Endothelial cell of umbilical vein (primary cell): ENCODE results near the gene SMCHD1. TPM values are rescaled to one million over a fixed set of nuclear protein-coding genes. Genes with fewer than 3 reads are reported as not detected.

Experiments used
- BruUV-seq: library from RNA; stranded (reverse); fragments of 400-500 nt; replicated peaks from 2 replicates; lab custom pipeline; 2021; lab: Mats Ljungman, UMichigan
- CTCF ChIA-PET: fragments of 300-600, 350-600 bp; sonication (Branson Sonifier 250); formaldehyde crosslinking; loops from one replicate; lab custom pipeline; 2021; ENCODE audit warnings: antibody characterized with exemption, inconsistent platforms; lab: Charles Lee
- POLR2A ChIA-PET: fragments of 300-600, 350-600 bp; sonication (Branson Sonifier 250); formaldehyde crosslinking; loops from one replicate; lab custom pipeline; 2021; ENCODE audit warnings: antibody characterized with exemption, inconsistent platforms; lab: Charles Lee
- DNase-seq: peaks from one replicate; pipeline ENCODE4 v3.0.0-alpha.2; 2011; ENCODE audit warnings: low read depth, low spot score
- FAIRE-seq: peaks from 2 replicates; lab custom pipeline; 2011; peaks lifted over from hg19 to GRCh38; lab: Jason Lieb, UNC
- H2AFZ ChIP-seq: 2 replicates; pipeline ENCODE4 v1.6.0; 2012; ENCODE audit warnings: low read depth, low read length, control low read depth, inconsistent platforms
- H3K27ac ChIP-seq: 2 replicates; pipeline ENCODE4 v1.5.1; 2011; ENCODE audit warnings: low read depth, mild to moderate bottlenecking, control low read depth, low read length, moderate library complexity; ENCODE audit not compliant: insufficient read depth
- H3K27me3 ChIP-seq, 2 experiments: 2 replicates each; pipeline versions ENCODE4 v1.6.0 to v1.6.1; 2011; ENCODE audit warnings: low read length in 2 of 2, mixed read lengths in 1 of 2; ENCODE audit not compliant: control insufficient read depth in 2 of 2, insufficient read depth in 2 of 2
- H3K36me3 ChIP-seq, 2 experiments: 2 replicates in 1 of 2; 3 replicates in 1 of 2; pipeline ENCODE4 v1.5.1; 2011; ENCODE audit warnings: low read length in 2 of 2, mild to moderate bottlenecking in 1 of 2, moderate library complexity in 1 of 2; ENCODE audit not compliant: control insufficient read depth in 2 of 2, insufficient read depth in 2 of 2; ENCODE audit errors: extremely low read depth in 1 of 2
- H3K4me1 ChIP-seq: 3 replicates; pipeline ENCODE4 v1.5.1; 2011; ENCODE audit warnings: mild to moderate bottlenecking, low read length; ENCODE audit not compliant: control insufficient read depth, insufficient read depth; ENCODE audit errors: extremely low read depth
- H3K4me2 ChIP-seq: 2 replicates; pipeline ENCODE4 v1.6.1; 2011; ENCODE audit warnings: low read length, control low read depth, mixed read lengths; ENCODE audit not compliant: insufficient read depth
- H3K4me3 ChIP-seq, 3 experiments: fragments of 200-600 bp in 1 of 3; sonication (generic), shearing (Covaris generic) in 1 of 3; replicated peaks in 1 of 3; 2 replicates each; pipeline ENCODE4 v1.5.1; 2011 to 2016; ENCODE audit warnings: control low read depth in 3 of 3, low read length in 3 of 3, mild to moderate bottlenecking in 2 of 3, inconsistent platforms in 1 of 3, low read depth in 1 of 3, moderate library complexity in 1 of 3; ENCODE audit not compliant: insufficient read depth in 1 of 3
- H3K79me2 ChIP-seq: 2 replicates; pipeline ENCODE4 v1.6.0; 2012; ENCODE audit warnings: low read length, inconsistent platforms; ENCODE audit not compliant: control insufficient read depth, insufficient read depth
- H3K9ac ChIP-seq: replicated peaks from 2 replicates; pipeline ENCODE3; 2011; ENCODE audit warnings: low read length, control low read depth; ENCODE audit not compliant: insufficient read depth; ENCODE audit errors: extremely low read depth
- H3K9me1 ChIP-seq: replicated peaks from 3 replicates; pipeline ENCODE4 v1.6.0; 2011; ENCODE audit warnings: mild to moderate bottlenecking, low read length; ENCODE audit not compliant: control insufficient read depth, insufficient read depth; ENCODE audit errors: extremely low read depth
- H3K9me3 ChIP-seq: replicated peaks from 2 replicates; pipeline ENCODE4 v1.5.1; 2012; ENCODE audit warnings: low read length, inconsistent platforms; ENCODE audit not compliant: control insufficient read depth, insufficient read depth
- H4K20me1 ChIP-seq: replicated peaks from 2 replicates; pipeline ENCODE3; 2011; ENCODE audit warnings: mild to moderate bottlenecking, low read length; ENCODE audit not compliant: control insufficient read depth, insufficient read depth; ENCODE audit errors: extremely low read depth
- EZH2 ChIP-seq: IDR thresholded peaks from 2 replicates; pipeline ENCODE4 v1.6.1; 2012; ENCODE audit warnings: borderline replicate concordance, low read depth, mild to moderate bottlenecking, moderate library complexity, low read length, inconsistent platforms; ENCODE audit not compliant: severe bottlenecking
- FOS ChIP-seq: IDR thresholded peaks from 2 replicates; pipeline ENCODE4 v1.6.1; 2011; ENCODE audit warnings: mild to moderate bottlenecking, low read length, moderate library complexity, borderline replicate concordance; ENCODE audit not compliant: insufficient read depth
- GATA2 ChIP-seq: IDR thresholded peaks from 2 replicates; pipeline ENCODE4 v1.7.0; 2011; ENCODE audit warnings: low read depth, mild to moderate bottlenecking, moderate library complexity, mixed read lengths, low read length; ENCODE audit not compliant: insufficient read length, insufficient read depth
- JUN ChIP-seq: IDR thresholded peaks from 2 replicates; pipeline ENCODE4 v1.6.1; 2011; ENCODE audit warnings: borderline replicate concordance, low read depth; ENCODE audit not compliant: insufficient read length, insufficient read depth
- MYC ChIP-seq: IDR thresholded peaks from one replicate; pipeline ENCODE4 v1.6.1; 2011; ENCODE audit warnings: mild to moderate bottlenecking, low read depth, low read length
- POLR2A ChIP-seq: IDR thresholded peaks from 2 replicates; pipeline ENCODE4 v1.6.1; 2012; ENCODE audit warnings: low read depth, mild to moderate bottlenecking, control low read depth, low read length
- POLR2AphosphoS5 ChIP-seq: IDR thresholded peaks from 2 replicates; pipeline ENCODE4 v1.6.1; 2012; ENCODE audit warnings: low read depth, mild to moderate bottlenecking, control low read depth, low read length, moderate library complexity; ENCODE audit not compliant: insufficient read depth
- dilution Hi-C: fragments of 300-500 bp; cut with MboI; formaldehyde crosslinking; loops from one replicate; pipeline ENCODE4 v1.15.0; 2019; ENCODE audit warnings: low sequenced_read_pairs; ENCODE audit not compliant: extremely low pct_ligation_motif_present
- intact Hi-C: fragments of 100-400 bp; cut with micrococcal nuclease; formaldehyde crosslinking; loops from one replicate; pipeline ENCODE4 v1.10.0; 2022
- polyA plus RNA-seq, 4 experiments: library from polyadenylated mRNA; depleted of rRNA in 3 of 4; stranded (reverse) in 3 of 4; unstranded in 1 of 4; fragments of >200 nt; gene quantifications; 2 replicates each; pipeline versions ENCODE4 v1.2.1 to v1.2.3, GENCODE V29; 2011 to 2012; ENCODE audit warnings: missing spikeins in 1 of 4
- total RNA-seq: library from RNA; stranded (reverse); gene quantifications from 2 replicates; pipeline ENCODE4 v1.2.3, GENCODE V29; 2021
- TF ChIP-seq, protein P1 (sequence below), 2 donors: IDR thresholded peaks; 1 replicate in 1 of 2; 2 replicates in 1 of 2; pipeline ENCODE4 v1.5.1; 2011; ENCODE audit warnings: low read length in 2 of 2, mild to moderate bottlenecking in 2 of 2, moderate library complexity in 2 of 2, control low read depth in 1 of 2, inconsistent platforms in 1 of 2, low read depth in 1 of 2; ENCODE audit not compliant: insufficient read depth in 1 of 2; ENCODE audit errors: extremely low read depth in 1 of 2
- TF ChIP-seq, protein P2 (sequence below): IDR thresholded peaks from 2 replicates; pipeline ENCODE4 v1.6.1; 2011; ENCODE audit not compliant: insufficient read depth, insufficient read length

The SMCHD1 gene
- total and polyA plus RNA-seq, 2 donors (not counting 3 experiments of a cell fraction or from before 2014, with no cell fraction given) = 7.4 to 39.9 TPM

DNA sequence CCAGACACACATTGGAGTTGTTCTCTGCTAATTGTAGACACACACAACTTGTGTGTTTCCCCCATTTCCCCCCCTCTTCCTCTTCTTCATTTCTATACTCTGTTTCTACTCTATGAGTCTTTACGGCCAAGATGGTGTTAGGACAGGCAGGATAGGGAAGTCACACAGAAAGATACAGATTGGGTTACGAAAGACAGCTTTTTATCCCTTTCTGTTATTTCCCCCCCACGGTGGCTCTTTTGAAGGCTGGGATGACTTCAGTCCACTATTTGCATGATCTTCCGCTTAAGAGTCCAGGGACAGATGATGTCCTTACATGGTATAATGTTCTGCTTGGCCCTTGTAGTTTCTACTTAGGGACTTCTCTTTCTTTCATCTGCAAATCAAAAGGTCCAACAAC is 189.6 kb downstream of the SMCHD1 start:
- dilution Hi-C loops = no loop called here
- no TSS peak for BruUV-seq

More for the DNA sequence above, 189.6 kb downstream of the SMCHD1 start:
- TF ChIP-seq POLR2AphosphoS5 (no peak), EZH2 (no peak), MYC (no peak), POLR2A (no peak), FOS (no peak), GATA2 (no peak), JUN (no peak)
- TF ChIP-seq, protein P1, sequence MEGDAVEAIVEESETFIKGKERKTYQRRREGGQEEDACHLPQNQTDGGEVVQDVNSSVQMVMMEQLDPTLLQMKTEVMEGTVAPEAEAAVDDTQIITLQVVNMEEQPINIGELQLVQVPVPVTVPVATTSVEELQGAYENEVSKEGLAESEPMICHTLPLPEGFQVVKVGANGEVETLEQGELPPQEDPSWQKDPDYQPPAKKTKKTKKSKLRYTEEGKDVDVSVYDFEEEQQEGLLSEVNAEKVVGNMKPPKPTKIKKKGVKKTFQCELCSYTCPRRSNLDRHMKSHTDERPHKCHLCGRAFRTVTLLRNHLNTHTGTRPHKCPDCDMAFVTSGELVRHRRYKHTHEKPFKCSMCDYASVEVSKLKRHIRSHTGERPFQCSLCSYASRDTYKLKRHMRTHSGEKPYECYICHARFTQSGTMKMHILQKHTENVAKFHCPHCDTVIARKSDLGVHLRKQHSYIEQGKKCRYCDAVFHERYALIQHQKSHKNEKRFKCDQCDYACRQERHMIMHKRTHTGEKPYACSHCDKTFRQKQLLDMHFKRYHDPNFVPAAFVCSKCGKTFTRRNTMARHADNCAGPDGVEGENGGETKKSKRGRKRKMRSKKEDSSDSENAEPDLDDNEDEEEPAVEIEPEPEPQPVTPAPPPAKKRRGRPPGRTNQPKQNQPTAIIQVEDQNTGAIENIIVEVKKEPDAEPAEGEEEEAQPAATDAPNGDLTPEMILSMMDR (IDR thresholded peaks at IDR 0.05; ENCODE audit: extremely low read depth in 1 of 2, insufficient read depth in 1 of 2, low read depth in 1 of 2, low read length in 2 of 2) = no peak
- TF ChIP-seq, protein P2, sequence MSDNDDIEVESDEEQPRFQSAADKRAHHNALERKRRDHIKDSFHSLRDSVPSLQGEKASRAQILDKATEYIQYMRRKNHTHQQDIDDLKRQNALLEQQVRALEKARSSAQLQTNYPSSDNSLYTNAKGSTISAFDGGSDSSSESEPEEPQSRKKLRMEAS = no peak
- no peak overlapping the region for H2AFZ ChIP-seq
- H3K9ac ChIP-seq = no peak overlapping the region
- FAIRE-seq = no peak
- peaks cover 19% of the 10 kb centered on the region for H3K4me1 ChIP-seq
- H3K4me3 ChIP-seq = no peak overlapping the region
- H3K36me3 ChIP-seq = no peaks in the 10 kb centered on the region
- H3K27ac ChIP-seq = no peak overlapping the region
- peaks cover 31 to 66% of the 10 kb centered on the region in 2 experiments for H3K27me3 ChIP-seq
- CTCF ChIA-PET = no interaction called here
- no peaks in the 10 kb centered on the region for H3K9me1 ChIP-seq
- no peaks in the 10 kb centered on the region for H3K79me2 ChIP-seq
- POLR2A ChIA-PET = no interaction called here
- no peak for DNase-seq
- no peaks in the 10 kb centered on the region for H3K9me3 ChIP-seq
- H3K4me2 ChIP-seq = no peak overlapping the region
- intact Hi-C loops = loop anchor here (5.0 kb wide), 1 partner anchor 62 kb away; no protein-coding TSS in a partner anchor
- H4K20me1 ChIP-seq = no peaks in the 10 kb centered on the region
